ENCODE measurements around the gene SLC4A2.

DNA sequence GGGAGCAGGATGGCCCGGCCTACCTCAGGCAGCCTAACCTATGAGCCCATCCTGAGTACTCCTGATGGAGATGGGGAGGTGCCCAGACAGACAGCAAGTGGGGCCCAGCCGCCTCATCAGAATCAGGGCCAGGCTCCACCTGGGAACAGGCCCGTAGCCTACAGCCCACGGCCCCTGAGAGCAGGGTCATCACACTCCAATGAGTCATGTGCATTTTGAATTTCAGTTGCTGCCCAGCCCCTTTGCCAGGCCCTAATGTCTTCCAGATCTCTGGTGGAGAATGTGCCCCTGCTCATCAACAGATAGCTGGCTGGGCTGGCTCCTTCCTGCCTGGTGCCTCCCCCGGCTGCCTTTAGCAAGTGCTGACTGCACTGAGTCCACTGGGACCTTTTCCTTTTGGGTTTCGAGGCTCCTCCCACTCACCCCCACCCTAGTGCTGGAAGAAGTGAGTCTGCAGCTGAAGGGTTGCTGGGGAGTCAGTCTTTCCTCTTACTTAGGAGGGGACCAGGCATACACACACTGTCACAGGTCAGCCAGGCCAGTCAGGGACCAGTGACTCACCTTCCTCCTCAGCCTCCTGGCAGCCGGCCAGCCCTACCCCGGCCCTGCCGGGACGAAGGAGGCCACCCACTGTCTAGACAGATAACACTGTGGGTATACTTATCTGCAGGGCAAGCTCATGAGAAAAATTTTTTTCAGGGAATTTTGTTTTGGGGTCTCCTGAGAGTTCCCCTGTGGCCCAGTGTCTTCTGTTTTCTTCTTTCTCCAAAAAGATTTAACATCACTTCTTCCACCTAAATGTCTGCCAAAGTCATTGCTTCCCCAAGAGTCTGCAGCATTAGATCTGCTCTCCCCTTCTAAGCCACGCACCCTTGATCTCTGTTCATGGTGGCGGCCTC is 20.2 kb upstream of the SLC4A2 start:
- TF ChIP-seq TCF4 (CRISPR knock-in tag; IDR thresholded peaks at IDR 0.05; ENCODE audit: borderline replicate concordance) (peak; percentile 57; the same call in 1 of the 2 replicates), ESRRG (CRISPR knock-in tag; IDR thresholded peaks at IDR 0.05) (0 out of 2 replicates have a peak, but pooled peaks have one; percentile 13)
